HEK293T (cell line): ENCODE data around the gene NDUFV2.

Experiments used
- BHLHE40 ChIP-seq: fragments of 450-650 bp; IDR thresholded peaks from 2 replicates; pipeline ENCODE4 v1.6.1; 2016; ENCODE audit warnings: mild to moderate bottlenecking, moderate library complexity, borderline replicate concordance
- FOXA1 ChIP-seq: fragments of 450-650 bp; IDR thresholded peaks from 2 replicates; pipeline ENCODE4 v1.6.1; 2016; ENCODE audit warnings: mild to moderate bottlenecking
- FOXM1 ChIP-seq: fragments of 450-650 bp; IDR thresholded peaks from 2 replicates; pipeline ENCODE4 v1.6.1; 2017; ENCODE audit warnings: mild to moderate bottlenecking, borderline replicate concordance
- SP1 ChIP-seq: fragments of 450-650 bp; IDR thresholded peaks from 2 replicates; pipeline ENCODE4 v1.6.1; 2017

GRCh38 chr18:9147440-9148202 is 45.1 kb downstream of the NDUFV2 start:
- TF ChIP-seq SP1: no peak
- no peak for TF ChIP-seq FOXM1
- TF ChIP-seq BHLHE40: no peak
- TF ChIP-seq FOXA1: no peak
